Neural cell (in vitro differentiated cells): Measurements from ENCODE around the gene FLT3LG. TPM values are rescaled to one million over a fixed set of nuclear protein-coding genes. Genes with fewer than 3 reads are reported as not detected.

Source experiments
- H2AFZ ChIP-seq: fragments of 200-600, 300-800 bp; sonication (generic), shearing (Covaris generic); 2 replicates; pipeline ENCODE4 v1.6.0; 2014; ENCODE audit warnings: low read depth, mild to moderate bottlenecking, antibody characterized with exemption, low read length, moderate library complexity
- H3F3A ChIP-seq: fragments of 200-600 bp; shearing (Covaris generic); 2 replicates; pipeline ENCODE4 v1.6.1; 2016; ENCODE audit warnings: mild to moderate bottlenecking, moderate library complexity, mixed read lengths, antibody characterized with exemption, low read length; ENCODE audit not compliant: insufficient read depth, poor library complexity, severe bottlenecking
- H3K27ac ChIP-seq: fragments of 200-600, 300-800 bp; sonication (generic), shearing (Covaris generic); 2 replicates; pipeline ENCODE4 v1.5.1; 2014; ENCODE audit warnings: mild to moderate bottlenecking, low read length, moderate library complexity
- H3K27me3 ChIP-seq: fragments of 300-800, 200-600 bp; sonication (generic), shearing (Covaris generic); 2 replicates; pipeline ENCODE4 v1.6.0; 2014; ENCODE audit warnings: mild to moderate bottlenecking, low read depth, low read length, moderate library complexity; ENCODE audit not compliant: insufficient read depth
- H3K36me3 ChIP-seq: fragments of 300-800, 200-600 bp; sonication (generic), shearing (Covaris generic); 2 replicates; pipeline ENCODE4 v1.5.1; 2014; ENCODE audit warnings: mild to moderate bottlenecking, antibody characterized with exemption, low read length, moderate library complexity; ENCODE audit not compliant: insufficient read depth
- H3K4me2 ChIP-seq: fragments of 300-800, 200-600 bp; sonication (generic), shearing (Covaris generic); 2 replicates; pipeline ENCODE4 v1.6.0; 2014; ENCODE audit warnings: mild to moderate bottlenecking, low read length
- H3K4me3 ChIP-seq: fragments of 300-800, 200-600 bp; sonication (generic), shearing (Covaris generic); 2 replicates; pipeline ENCODE4 v1.5.1; 2014; ENCODE audit warnings: mild to moderate bottlenecking, low read length, moderate library complexity
- H3K79me2 ChIP-seq: fragments of 200-600 bp; shearing (Covaris generic); replicated peaks from 2 replicates; pipeline ENCODE4 v1.6.0; 2014; ENCODE audit warnings: mild to moderate bottlenecking, low read length, moderate library complexity; ENCODE audit not compliant: insufficient read depth
- H3K9ac ChIP-seq: fragments of 300-800, 200-600 bp; sonication (generic), shearing (Covaris generic); 2 replicates; pipeline ENCODE4 v1.6.1; 2016; ENCODE audit warnings: mild to moderate bottlenecking, low read length, mixed read lengths
- H3K9me2 ChIP-seq: fragments of 200-600 bp; shearing (Covaris generic); 2 replicates; pipeline ENCODE4 v1.6.1; 2016; ENCODE audit warnings: mild to moderate bottlenecking, low read length, mixed read lengths; ENCODE audit not compliant: insufficient read depth
- H3K9me3 ChIP-seq: fragments of 200-600, 300-800 bp; sonication (generic), shearing (Covaris generic); 2 replicates; pipeline ENCODE4 v1.6.1; 2016; ENCODE audit warnings: mild to moderate bottlenecking, mixed run types, low read length, moderate library complexity, mixed read lengths
- H4K20me1 ChIP-seq: fragments of 200-600 bp; shearing (Covaris generic); 2 replicates; pipeline ENCODE4 v1.6.1; 2016; ENCODE audit warnings: mild to moderate bottlenecking, mixed run types; ENCODE audit not compliant: insufficient read depth
- EP300 ChIP-seq: fragments of 450-650 bp; conservative IDR thresholded peaks from 2 replicates; pipeline ENCODE4 v1.6.1; 2014; ENCODE audit warnings: antibody characterized with exemption, mild to moderate bottlenecking, moderate library complexity; ENCODE audit not compliant: poor library complexity, severe bottlenecking
- EZH2 ChIP-seq: fragments of 200-600, 300-800 bp; shearing (Covaris generic), sonication (generic); IDR thresholded peaks from 2 replicates; pipeline ENCODE4 v1.6.1; 2014; ENCODE audit warnings: antibody characterized with exemption, low read length, borderline replicate concordance, mild to moderate bottlenecking; ENCODE audit not compliant: insufficient read depth, poor library complexity, severe bottlenecking
- MXI1 ChIP-seq: fragments of 450-650 bp; conservative IDR thresholded peaks from 2 replicates; pipeline ENCODE4 v1.6.1; 2014; ENCODE audit warnings: antibody characterized with exemption, mild to moderate bottlenecking; ENCODE audit not compliant: poor library complexity, severe bottlenecking
- POLR2AphosphoS5 ChIP-seq: IDR thresholded peaks from 2 replicates; pipeline ENCODE4 v1.6.1; 2012
- RAD21 ChIP-seq: fragments of 450-650 bp; conservative IDR thresholded peaks from 2 replicates; pipeline ENCODE4 v1.6.1; 2014; ENCODE audit warnings: antibody characterized with exemption, mild to moderate bottlenecking, moderate library complexity
- SMC3 ChIP-seq: fragments of 450-650 bp; conservative IDR thresholded peaks from 2 replicates; pipeline ENCODE4 v1.6.1; 2014; ENCODE audit warnings: antibody characterized with exemption, mild to moderate bottlenecking, moderate library complexity; ENCODE audit not compliant: poor library complexity
- TAF1 ChIP-seq: IDR thresholded peaks from 2 replicates; pipeline ENCODE4 v1.6.1; 2012; ENCODE audit warnings: low read depth
- polyA plus RNA-seq: library from polyadenylated mRNA; depleted of rRNA; stranded (reverse); fragments of >200 nt; gene quantifications from 2 replicates; pipeline ENCODE4 v1.2.3, GENCODE V29; 2014
- TF ChIP-seq, protein P1 (sequence below): IDR thresholded peaks from 2 replicates; pipeline ENCODE4 v1.6.1; 2012; ENCODE audit warnings: borderline replicate concordance
- TF ChIP-seq, protein P2 (sequence below): fragments of 450-650 bp; IDR thresholded peaks from 2 replicates; pipeline ENCODE4 v1.5.1; 2014; ENCODE audit warnings: antibody characterized with exemption, mild to moderate bottlenecking, moderate library complexity; ENCODE audit not compliant: poor library complexity, severe bottlenecking

The FLT3LG gene
- polyA plus RNA-seq, 1 donor from 2014 or later, result not detected

DNA sequence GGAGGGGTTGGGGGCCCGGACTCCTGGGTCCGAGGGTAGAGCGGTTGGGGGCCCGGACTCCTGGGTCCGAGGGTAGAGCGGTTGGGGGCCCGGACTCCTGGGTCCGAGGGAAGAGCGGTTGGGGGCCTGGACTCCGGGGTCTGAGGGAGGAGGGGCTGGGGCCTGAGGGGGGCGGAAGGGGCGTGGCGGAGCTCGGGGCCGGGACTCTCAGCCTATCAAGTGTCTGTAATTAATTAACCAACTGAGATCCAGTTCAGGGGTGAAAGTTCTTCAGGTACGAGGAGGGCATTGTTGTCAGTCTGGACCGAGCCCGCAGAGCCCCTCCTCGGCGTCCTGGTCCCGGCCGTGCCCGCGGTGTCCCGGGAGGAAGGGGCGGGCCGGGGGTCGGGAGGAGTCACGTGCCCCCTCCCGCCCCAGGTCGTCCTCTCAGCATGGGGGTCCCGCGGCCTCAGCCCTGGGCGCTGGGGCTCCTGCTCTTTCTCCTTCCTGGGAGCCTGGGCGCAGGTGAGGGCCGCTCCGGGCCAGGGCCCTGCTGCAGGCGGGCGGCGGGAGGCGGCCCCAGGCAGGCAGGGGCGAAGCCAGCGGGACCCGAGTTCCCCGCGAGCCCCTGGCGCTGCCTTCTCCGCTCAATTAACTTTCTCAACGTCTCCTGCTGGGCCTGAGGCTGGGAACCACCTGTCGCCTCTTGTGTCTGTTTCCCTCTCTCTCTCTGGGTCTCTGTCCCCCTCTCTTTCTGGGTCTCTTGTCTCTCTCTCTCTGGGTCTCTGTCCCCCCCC lies 39.1 kb downstream of the FLT3LG start:
- Histone ChIP-seq H3K9ac (no peak overlapping the region), H3K27ac (no peak overlapping the region), H2AFZ (no peak overlapping the region), H3K9me3 (no peaks in the 10 kb centered on the region), H3K27me3 (no peaks in the 10 kb centered on the region), H3K36me3 (no peaks in the 10 kb centered on the region), H4K20me1 (no peaks in the 10 kb centered on the region), H3K4me2 (no peak overlapping the region), H3K4me3 (peak overlapping the region; percentile 53), H3K79me2 (no peaks in the 10 kb centered on the region), H3F3A (no peaks in the 10 kb centered on the region), H3K9me2 (no peaks in the 10 kb centered on the region)
- no peak for TF ChIP-seq EP300
- no peak for TF ChIP-seq RAD21
- TF ChIP-seq SMC3, result no peak
- TF ChIP-seq, protein P1, sequence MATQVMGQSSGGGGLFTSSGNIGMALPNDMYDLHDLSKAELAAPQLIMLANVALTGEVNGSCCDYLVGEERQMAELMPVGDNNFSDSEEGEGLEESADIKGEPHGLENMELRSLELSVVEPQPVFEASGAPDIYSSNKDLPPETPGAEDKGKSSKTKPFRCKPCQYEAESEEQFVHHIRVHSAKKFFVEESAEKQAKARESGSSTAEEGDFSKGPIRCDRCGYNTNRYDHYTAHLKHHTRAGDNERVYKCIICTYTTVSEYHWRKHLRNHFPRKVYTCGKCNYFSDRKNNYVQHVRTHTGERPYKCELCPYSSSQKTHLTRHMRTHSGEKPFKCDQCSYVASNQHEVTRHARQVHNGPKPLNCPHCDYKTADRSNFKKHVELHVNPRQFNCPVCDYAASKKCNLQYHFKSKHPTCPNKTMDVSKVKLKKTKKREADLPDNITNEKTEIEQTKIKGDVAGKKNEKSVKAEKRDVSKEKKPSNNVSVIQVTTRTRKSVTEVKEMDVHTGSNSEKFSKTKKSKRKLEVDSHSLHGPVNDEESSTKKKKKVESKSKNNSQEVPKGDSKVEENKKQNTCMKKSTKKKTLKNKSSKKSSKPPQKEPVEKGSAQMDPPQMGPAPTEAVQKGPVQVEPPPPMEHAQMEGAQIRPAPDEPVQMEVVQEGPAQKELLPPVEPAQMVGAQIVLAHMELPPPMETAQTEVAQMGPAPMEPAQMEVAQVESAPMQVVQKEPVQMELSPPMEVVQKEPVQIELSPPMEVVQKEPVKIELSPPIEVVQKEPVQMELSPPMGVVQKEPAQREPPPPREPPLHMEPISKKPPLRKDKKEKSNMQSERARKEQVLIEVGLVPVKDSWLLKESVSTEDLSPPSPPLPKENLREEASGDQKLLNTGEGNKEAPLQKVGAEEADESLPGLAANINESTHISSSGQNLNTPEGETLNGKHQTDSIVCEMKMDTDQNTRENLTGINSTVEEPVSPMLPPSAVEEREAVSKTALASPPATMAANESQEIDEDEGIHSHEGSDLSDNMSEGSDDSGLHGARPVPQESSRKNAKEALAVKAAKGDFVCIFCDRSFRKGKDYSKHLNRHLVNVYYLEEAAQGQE, result no peak
- no peak for TF ChIP-seq POLR2AphosphoS5
- TF ChIP-seq TAF1, result no peak
- TF ChIP-seq, protein P2, sequence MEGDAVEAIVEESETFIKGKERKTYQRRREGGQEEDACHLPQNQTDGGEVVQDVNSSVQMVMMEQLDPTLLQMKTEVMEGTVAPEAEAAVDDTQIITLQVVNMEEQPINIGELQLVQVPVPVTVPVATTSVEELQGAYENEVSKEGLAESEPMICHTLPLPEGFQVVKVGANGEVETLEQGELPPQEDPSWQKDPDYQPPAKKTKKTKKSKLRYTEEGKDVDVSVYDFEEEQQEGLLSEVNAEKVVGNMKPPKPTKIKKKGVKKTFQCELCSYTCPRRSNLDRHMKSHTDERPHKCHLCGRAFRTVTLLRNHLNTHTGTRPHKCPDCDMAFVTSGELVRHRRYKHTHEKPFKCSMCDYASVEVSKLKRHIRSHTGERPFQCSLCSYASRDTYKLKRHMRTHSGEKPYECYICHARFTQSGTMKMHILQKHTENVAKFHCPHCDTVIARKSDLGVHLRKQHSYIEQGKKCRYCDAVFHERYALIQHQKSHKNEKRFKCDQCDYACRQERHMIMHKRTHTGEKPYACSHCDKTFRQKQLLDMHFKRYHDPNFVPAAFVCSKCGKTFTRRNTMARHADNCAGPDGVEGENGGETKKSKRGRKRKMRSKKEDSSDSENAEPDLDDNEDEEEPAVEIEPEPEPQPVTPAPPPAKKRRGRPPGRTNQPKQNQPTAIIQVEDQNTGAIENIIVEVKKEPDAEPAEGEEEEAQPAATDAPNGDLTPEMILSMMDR, result no peak
- TF ChIP-seq EZH2, result no peak
- TF ChIP-seq MXI1, result no peak

DNA sequence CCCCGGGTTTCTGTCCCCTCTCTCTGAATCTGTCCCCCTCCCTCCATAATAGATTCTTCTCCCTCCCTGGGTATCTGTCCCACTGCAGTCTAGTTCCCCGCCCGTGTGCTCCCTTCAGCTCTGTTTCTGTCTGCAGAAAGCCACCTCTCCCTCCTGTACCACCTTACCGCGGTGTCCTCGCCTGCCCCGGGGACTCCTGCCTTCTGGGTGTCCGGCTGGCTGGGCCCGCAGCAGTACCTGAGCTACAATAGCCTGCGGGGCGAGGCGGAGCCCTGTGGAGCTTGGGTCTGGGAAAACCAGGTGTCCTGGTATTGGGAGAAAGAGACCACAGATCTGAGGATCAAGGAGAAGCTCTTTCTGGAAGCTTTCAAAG lies 39.7 kb downstream of the FLT3LG start:
- Histone ChIP-seq H2AFZ (no peak overlapping the region), H3F3A (no peaks in the 10 kb centered on the region), H3K9me2 (no peaks in the 10 kb centered on the region), H4K20me1 (no peaks in the 10 kb centered on the region), H3K36me3 (no peaks in the 10 kb centered on the region), H3K27me3 (no peaks in the 10 kb centered on the region), H3K79me2 (no peaks in the 10 kb centered on the region), H3K9me3 (no peaks in the 10 kb centered on the region), H3K9ac (no peak overlapping the region), H3K4me2 (no peak overlapping the region), H3K27ac (no peak overlapping the region), H3K4me3 (no peak overlapping the region)
- TF ChIP-seq, protein P1, result no peak
- TF ChIP-seq EP300, result no peak
- no peak for TF ChIP-seq POLR2AphosphoS5
- TF ChIP-seq, protein P2, result no peak
- no peak for TF ChIP-seq MXI1
- TF ChIP-seq TAF1, result no peak
- no peak for TF ChIP-seq SMC3
- no peak for TF ChIP-seq RAD21
- no peak for TF ChIP-seq EZH2
